ENCODE data around the gene WDR88.
"Not testable (repeated sequence)": the region's sequence is repeated elsewhere in the genome, so short reads cannot be mapped to it uniquely, and the experiment has no call there.

WDR88 gene

DNA sequence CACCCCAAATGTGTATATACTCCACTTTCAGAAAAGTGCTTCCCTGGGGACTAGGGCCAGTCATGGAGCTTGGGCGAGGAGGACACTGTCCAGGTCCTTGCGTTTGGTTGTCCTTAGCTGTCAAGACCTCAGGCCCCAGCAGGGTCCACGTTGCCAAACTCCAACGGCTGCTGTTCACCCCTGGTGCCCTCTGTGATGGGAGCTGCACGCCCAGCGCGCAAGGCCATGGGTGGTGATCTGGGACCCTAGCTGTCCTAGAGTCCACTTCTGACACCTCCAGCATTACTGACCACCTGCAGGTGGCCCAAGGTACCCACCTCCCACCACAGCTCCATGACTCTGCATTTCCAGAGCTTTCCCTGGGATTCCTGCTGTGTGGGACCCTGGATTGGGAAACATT lies 66.3 kb downstream of the WDR88 start:
- DNase-seq (ENCODE audit: low spot score) = no peak

- DNase-seq (ENCODE audit: low spot score) = no peak
These were observed 67.7 kb downstream of the WDR88 start for GRCh38 chr19:33199441-33200265.

GRCh38 chr19:33201473-33201872 lies 69.6 kb downstream of the WDR88 start:
- no peak for DNase-seq (ENCODE audit: low spot score)

DNA sequence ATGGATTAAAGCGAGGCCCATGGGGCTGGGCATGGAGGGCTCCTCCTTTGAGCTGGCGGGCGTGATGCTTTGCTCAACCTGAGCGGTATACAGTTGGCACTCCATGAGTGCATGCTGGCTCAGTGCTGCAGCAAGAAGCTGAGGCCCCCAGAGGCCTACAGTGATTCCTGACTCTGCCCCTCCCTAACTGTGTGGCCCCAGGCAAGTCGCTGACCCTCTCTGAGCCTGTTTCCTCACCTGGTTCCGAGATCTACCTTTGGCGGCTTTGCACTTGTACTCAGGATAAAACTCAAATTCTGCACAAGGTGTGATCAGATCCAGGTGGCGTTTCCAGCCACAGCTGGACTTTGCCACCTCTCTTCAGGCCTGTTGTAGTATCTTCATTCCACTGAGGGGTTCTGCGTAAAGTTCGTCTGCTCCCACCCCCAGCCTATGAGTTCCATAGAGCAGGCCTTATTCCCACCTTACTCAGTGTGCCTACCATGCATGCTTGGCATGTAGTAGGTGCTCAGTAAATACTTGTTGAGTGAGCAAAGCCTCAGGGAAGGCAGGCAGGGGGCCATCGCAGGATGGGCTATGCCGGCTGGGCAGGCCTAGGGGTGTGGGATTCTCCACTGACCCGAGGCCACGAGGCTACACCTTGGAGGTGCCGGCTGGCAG lies 70.1 kb downstream of the WDR88 start:
- DNase-seq (ENCODE audit: low spot score) = no peak

DNA sequence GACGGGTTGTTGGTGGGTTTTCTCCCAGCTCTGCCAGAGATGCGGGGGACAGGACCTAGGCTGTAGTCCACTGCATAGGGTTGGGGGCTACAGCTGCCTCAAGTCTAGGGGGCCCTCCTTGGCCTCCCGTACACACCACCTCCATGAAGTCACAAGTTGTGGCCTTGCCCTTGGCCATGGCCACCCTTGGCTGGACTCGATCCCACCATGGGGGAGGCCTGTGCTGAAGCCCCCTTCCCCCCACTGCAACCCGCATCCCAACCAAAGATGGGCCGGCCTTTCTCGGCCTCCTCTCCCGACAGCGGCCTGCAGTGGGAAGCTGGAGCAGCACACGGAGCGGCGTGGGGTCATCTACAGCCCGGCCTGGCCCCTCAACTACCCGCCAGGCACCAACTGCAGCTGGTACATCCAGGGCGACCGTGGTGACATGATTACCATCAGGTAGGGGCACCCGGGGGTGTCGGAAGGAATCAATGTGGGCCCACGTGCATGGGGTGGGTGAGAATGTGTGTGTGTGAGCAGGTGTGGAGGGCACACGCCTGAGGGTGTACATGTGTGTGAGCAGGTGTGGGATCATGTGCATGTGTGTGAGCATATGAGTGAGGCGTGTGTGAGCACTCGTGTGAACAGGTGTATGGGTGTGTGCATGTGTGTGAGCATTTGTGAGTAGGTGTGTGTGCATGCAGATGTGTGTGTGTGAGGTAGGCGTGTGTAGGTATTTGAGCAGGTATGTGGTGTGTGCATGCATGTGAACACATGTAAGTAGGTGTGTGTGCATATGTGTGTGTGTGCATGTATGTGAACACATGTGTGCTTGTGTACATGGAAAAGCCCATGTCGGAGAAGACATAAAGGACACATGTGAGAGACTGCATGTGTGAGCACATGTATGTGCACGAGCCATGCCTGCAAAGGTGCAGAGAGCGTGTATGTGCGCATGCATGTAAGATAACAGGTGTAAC lies 70.9 kb downstream of the WDR88 start:
- no peak for DNase-seq (ENCODE audit: low spot score)

DNA sequence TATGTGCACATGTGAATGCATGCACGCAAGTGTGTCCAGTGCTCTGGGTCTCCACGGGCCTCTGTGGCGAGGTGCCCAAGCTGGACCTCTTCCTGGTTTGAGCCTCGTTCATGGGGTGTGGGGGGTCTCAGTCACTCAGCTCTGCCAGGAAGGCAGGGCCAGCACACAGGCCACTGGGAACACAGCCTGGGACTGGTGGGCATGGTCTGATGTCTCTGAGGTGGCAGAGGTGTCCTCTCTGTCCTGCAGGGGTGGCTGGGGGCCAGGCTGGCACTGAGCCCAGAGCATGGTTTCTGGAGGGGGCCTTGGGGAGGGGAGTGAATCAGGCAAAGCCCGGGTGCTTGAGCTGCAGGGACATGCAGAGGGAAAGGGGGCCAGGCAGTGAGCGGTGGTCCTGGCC lies 71.6 kb downstream of the WDR88 start:
- no peak for DNase-seq (ENCODE audit: low spot score)

DNA sequence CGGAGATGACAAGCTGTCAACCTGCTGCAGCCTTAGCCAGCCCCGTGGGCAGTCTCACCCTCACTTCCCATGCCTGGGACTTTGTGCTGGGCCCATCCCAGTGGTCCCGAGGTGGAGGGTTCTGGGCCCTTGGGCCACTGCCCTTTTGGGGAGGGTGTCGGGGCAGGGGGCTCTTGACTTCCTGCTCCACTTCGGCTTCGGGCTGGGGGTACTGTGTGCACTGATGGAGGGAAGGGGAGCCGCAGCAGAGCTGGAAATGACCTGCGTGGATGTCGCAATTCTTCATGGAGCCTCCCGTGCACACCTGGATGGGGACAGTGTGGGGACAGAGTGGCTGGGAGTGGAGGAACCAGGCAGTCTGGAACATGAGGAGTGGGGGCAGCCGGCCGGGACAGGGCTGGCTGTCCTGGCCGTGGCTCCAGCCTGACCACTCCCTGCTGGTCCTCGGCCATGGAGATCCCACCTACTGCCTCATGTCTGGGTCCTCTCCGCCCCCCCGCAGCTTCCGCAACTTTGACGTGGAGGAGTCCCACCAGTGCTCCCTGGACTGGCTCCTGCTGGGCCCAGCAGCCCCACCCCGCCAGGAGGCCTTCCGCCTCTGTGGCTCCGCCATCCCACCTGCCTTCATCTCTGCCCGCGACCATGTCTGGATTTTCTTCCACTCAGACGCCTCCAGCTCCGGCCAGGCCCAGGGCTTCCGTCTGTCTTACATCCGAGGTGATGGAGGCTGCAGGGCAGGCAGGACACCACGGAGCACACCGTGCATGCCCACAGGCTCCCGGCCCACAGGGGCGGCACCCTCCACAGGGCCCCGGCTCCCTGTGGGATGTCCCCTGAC lies 72.4 kb downstream of the WDR88 start:
- DNase-seq (ENCODE audit: low spot score) = no peak

DNA sequence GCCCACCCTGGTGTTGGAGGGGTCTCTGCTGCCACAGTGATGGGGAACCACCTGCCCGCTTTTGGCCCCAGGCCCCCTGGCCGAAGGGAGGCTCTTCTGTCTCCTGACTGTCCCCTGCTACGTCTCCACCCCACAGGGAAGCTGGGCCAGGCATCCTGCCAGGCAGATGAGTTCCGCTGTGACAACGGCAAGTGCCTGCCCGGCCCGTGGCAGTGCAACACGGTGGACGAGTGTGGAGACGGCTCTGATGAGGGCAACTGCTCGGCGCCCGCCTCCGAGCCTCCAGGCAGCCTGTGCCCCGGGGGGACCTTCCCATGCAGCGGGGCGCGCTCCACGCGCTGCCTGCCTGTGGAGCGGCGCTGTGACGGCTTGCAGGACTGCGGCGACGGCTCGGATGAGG lies 73.2 kb downstream of the WDR88 start:
- no peak for DNase-seq (ENCODE audit: low spot score)

GRCh38 chr19:33205531-33206260 lies 73.8 kb downstream of the WDR88 start:
- DNase-seq (ENCODE audit: low spot score) = no peak

DNA sequence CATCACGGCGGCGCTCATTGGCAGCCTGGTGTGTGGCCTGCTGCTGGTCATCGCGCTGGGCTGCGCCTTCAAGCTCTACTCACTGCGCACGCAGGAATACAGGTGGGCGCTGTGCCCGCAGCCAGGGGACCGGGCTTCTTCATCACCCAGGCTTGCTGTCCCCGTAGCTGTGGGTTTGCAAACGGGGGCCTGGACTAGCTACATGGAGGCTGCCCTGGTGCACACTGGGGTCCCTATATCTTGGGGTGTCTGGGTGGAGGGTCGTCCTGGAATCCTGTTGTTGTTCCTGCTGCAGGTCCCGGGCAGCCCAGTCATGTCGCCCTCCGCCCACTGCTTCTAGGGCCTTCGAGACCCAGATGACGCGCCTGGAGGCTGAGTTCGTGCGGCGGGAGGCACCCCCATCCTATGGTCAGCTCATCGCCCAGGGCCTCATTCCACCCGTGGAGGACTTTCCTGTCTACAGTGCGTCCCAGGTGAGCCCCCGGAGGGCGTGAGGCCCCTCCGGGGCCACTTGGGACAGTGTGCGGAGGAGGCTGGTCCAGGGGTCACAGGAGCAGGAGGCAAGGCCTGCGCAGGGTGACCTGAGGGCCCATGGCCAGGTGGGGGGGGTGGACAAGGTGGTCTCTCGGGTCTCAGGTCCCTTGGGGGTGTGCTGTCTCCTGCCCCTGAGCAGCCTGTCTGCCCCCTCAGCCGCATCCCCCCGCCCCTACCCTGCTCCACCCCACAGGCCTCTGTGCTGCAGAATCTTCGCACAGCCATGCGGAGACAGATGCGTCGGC lies 74.5 kb downstream of the WDR88 start:
- DNase-seq (ENCODE audit: low spot score) = no peak

GRCh38 chr19:33207040-33207620 lies 75.2 kb downstream of the WDR88 start:
- DNase-seq (ENCODE audit: low spot score) = no peak

DNA sequence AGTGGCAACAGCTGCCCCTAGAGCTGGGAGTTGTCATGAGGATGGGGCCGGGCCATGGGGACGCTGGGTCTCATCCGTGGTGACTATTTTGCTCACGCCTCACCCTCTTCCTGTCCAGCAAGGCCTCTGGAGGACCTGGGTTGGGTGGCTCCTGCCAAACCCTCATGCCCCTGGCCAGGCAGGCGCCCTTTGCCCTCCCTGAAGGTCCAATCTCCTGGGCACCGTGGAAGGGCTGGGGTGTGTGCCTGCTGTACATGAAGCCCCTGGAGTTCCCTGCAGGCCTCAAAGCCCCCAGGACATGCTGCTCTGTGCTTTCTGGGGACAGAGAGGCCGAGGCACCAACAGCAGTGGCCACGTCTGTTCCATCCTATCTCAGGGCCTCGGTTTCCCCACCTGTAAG lies 76.0 kb downstream of the WDR88 start:
- no peak for DNase-seq (ENCODE audit: low spot score)

- DNase-seq (ENCODE audit: low spot score) = no peak
These were observed 76.5 kb downstream of the WDR88 start for GRCh38 chr19:33208371-33208895.

DNA sequence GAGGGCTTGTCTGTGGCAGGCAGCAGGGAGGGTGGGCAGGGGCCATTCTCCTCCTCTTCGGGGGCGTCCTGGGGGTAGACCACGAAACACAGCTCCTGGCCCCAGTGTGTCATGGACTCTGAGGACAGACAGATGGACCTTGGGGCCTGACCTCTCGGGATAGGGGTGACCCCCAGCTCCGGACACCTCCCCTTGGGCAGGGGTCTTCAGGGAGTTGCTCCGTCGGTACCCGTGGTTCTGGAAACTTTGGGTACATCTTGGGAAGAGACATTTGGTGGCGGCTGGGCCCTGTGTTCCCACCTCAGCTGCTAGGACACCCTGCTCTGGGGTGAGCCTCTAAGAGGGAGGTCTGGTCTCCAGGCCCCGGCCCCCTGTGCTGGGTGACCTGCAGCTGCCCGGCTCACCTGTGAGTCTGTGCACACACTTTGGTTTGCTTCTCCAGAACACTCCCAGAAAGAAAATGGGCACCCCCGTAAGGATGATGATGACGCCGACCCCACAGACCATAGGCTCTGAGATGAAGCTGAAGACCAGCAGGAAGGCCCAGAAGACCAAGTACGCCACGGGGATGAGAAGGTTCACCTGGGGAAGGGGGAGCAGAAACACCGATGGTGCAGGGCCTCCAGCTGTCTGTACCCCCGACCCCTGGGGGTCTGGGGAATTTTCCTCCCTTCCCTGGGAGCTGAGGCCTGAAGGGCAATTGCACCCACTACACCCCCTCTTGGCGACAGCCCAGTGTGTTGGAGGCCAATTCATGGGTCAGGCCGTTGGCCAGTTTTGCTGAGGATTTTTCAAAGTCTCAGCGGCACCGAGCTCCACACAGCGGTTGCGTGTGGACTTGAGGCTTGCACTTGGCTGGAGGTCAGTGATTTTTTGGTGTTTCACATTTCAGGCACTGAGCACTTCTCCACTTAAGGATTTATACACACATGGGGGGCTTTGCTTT lies 77.3 kb downstream of the WDR88 start:
- DNase-seq (ENCODE audit: low spot score) = no peak

DNA sequence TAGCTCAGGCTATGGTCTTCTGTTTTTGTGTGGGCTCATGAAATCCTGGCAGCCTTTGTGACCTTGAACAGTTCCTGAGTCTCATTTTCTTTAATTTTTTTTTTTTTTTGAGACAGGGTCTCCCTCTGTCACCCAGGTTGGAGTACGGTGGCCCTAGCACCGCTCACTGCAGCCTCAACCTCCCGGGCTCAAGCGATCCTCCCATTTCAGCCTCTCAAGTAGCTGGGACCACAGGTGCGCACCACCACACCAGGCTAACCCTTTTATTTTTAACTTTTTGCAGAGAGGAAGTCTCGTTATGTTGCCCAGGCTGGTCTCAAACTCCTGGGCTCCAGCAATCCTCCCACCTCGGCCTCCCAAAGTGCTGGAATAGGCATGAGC lies 77.9 kb downstream of the WDR88 start:
- not testable (repeated sequence) for DNase-seq (ENCODE audit: low spot score)

DNA sequence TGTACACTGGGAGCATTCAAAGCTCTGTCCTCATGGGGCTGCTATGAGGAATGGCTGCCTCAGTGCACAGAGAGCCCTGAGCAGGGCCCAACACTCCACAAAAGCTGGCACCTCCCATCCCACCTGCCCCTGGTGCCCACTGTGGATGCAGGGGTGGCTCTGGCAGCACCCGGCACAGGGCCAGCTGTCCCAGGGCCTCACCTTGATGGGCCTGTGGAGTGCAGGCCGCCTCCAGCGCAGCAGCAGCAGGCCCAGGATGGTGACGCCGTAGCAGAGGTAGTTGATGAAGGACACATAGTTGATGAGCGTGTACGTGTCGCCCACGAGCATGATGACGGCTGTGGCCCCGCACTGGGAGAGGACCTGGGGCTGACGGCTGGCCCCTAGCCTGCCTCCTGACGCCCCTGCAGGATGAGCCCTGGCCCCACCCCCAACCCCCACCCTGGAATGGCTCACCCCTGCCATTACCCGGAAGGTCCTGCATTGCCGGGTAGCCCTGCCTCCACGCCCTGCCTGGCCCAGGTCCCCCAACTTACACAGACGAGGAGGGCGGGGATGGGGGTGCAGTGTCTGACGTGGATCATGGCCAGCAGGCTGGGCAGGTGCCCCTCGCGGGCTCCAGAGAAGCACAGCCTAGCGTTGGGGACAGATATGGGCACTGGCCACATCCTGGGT lies 78.5 kb downstream of the WDR88 start:
- no peak for DNase-seq (ENCODE audit: low spot score)

DNA sequence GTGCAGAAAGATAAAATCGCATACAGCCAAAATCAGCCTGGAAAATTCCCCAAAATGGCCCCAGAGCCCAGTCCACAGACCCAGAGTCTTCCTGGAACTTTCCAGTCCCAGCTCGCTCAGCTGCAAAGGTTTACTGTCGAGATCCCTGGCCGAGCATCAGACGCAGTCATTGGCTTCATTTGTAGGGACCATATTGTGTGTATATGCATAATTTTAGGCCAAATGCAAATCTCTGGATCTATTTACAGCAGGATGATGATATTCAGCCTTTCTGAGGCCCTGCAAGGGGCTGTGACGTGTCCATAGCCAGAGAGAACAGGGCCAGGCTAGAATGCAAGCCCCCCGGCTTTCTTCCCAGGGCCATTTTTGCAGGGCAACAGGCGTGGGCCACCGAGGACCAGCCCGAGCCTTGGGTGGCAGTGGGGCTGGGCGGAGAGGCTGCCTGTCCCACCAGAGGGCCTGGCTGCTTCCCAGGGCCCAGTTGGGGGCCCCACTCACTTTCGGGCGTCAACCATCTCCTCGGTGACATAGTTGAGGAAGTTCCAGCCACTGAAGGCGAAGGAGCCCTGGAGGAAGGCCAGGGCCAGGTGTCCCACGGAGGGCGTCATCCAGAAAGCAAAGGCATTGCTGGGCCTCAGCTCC lies 80.0 kb downstream of the WDR88 start:
- DNase-seq (ENCODE audit: low spot score) = no peak

All from hematopoietic multipotent progenitor cell treated with erythropoietin and hydrocortisone succinate and interleukin-3 and kit ligand, for 15 days (in vitro differentiated cells).